VCaP (cell line): ENCODE results near the gene SCAI.

Experiments
- H3K27ac ChIP-seq: fragments of 450-650 bp; 2 replicates; pipeline ENCODE4 v1.5.1; 2017
- TF ChIP-seq, protein P1 (sequence below): fragments of 450-650 bp; conservative IDR thresholded peaks from 2 replicates; pipeline ENCODE4 v1.5.1; 2017; ENCODE audit warnings: mild to moderate bottlenecking, moderate library complexity

SCAI gene

DNA sequence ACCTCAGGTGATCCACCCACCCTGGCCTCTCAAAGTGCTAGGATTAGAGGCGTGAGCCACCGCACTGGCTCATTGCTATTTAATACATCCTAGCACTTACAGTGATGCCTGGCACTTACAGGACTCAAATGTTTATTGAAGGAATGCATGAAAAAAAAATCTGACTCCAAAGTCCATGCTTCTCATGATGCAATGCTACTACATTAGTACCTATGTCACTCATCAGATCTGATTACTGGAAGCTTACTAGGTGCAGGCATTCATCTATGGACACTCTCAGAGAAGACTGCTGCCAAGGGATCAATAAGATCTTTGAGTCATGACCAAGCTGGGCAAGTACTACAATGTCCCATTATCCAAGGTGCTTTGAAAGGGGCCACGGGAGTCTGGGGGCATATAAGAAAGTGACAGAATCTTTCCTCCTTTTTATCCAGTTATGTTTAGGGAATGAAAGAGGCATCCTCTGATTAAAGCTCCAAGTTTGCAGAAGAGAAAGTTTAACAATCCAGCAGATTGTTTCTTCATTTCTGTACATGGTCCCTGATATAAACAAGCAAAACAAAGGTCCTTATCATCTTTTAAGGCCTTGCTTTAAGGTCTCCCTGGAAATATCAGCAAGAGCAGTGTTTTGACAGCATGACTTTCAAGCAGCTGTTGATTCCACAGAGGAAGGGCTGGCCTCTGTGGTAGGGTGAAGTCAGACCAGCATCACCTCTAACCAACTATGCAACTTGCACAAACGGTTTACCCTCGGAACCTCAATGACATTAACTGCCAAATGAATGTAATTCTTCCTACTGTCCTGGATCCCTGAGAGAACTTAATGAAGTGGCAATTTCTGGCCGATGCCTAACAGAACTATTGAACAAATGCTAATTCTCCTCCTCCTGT is 245.5 kb downstream of the SCAI start:
- TF ChIP-seq, protein P1, sequence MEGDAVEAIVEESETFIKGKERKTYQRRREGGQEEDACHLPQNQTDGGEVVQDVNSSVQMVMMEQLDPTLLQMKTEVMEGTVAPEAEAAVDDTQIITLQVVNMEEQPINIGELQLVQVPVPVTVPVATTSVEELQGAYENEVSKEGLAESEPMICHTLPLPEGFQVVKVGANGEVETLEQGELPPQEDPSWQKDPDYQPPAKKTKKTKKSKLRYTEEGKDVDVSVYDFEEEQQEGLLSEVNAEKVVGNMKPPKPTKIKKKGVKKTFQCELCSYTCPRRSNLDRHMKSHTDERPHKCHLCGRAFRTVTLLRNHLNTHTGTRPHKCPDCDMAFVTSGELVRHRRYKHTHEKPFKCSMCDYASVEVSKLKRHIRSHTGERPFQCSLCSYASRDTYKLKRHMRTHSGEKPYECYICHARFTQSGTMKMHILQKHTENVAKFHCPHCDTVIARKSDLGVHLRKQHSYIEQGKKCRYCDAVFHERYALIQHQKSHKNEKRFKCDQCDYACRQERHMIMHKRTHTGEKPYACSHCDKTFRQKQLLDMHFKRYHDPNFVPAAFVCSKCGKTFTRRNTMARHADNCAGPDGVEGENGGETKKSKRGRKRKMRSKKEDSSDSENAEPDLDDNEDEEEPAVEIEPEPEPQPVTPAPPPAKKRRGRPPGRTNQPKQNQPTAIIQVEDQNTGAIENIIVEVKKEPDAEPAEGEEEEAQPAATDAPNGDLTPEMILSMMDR: no peak
- H3K27ac ChIP-seq: no peak overlapping the region

DNA sequence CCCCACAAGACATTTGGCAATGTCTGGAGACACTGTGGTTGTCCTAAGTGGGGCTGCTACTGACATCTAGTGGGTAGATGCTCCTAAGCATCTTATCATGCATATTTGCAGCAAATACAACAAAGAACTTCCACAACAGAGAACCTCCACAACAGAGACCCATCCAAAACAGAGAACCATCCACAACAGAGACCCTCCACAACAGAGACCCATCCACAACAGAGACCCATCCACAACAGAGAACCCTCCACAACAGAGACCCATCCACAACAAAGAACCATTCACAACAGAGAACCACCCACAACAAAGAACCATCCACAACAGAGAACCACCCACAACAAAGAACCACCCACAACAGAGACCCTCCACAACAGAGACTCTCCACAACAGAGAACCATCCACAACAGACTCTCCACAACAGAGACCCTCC is 248.6 kb downstream of the SCAI start:
- TF ChIP-seq, protein P1: peak; percentile 71
- H3K27ac ChIP-seq: no peak overlapping the region

DNA sequence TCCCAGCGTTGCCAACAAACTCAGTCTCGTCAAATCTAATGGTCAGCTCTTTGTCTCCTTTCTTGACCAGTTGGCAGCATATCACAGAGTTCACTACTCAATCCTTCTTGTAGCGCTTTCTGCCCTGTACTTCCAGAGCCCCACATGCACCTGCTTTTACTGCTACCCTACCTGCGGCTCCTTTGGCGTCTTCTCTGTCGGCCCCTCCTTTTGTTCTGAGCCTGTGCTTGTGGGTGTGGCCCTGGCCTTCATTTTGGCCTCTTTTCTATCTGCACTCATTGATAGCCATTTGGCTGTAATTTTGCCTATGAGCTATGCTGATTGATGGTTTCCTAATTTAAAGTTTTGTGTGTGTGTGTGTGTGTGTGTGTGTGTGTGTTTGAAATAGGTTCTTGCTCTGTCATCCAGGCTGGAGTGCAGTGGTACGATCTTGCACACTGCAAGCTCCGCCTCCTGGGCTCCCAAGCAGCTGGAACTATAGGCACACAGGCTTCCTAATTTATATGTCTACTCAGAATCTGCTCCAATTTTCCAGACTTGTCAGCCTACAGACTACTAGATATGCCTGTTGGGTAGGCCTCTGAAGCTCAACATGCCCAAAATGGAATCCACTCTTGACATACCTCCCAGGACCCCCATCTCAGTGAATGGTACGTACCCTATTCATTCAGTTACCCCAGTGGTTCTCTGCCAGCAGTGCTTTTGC is 249.1 kb downstream of the SCAI start:
- TF ChIP-seq, protein P1: no peak

More for the DNA sequence above, 249.1 kb downstream of the SCAI start:
- no peak overlapping the region for H3K27ac ChIP-seq
